GM12892 (cell line): Measurements from ENCODE around the gene ATP6V0A1.
"Not testable (repeated sequence)": the region's sequence is repeated elsewhere in the genome, so short reads cannot be mapped to it uniquely, and the experiment has no call there.

Experiments used
- DNase-seq: peaks from one replicate; pipeline ENCODE4 v3.0.0; 2011; ENCODE audit not compliant: insufficient read length
- FAIRE-seq: peaks from 2 replicates; lab custom pipeline; 2011; peaks lifted over from hg19 to GRCh38; lab: Jason Lieb, UNC
- POLR2A ChIP-seq: IDR thresholded peaks from 2 replicates; pipeline ENCODE4 v1.6.1; 2011; ENCODE audit warnings: low read depth, low read length, control low read depth
- POLR2AphosphoS5 ChIP-seq: IDR thresholded peaks from 2 replicates; pipeline ENCODE4 v1.6.1; 2011; ENCODE audit warnings: low read depth, low read length, control low read depth
- TAF1 ChIP-seq: IDR thresholded peaks from 2 replicates; pipeline ENCODE4 v1.6.1; 2011; ENCODE audit warnings: low read depth, mild to moderate bottlenecking, control low read depth, low read length, borderline replicate concordance

The ATP6V0A1 gene

GRCh38 chr17:42541041-42541833 is 82.6 kb downstream of the ATP6V0A1 start:
- FAIRE-seq, result no peak
- TF ChIP-seq POLR2AphosphoS5, result no peak
- TF ChIP-seq POLR2A, result no peak
- no peak for TF ChIP-seq TAF1
- DNase-seq, result no peak

GRCh38 chr17:42543190-42544079 is 84.8 kb downstream of the ATP6V0A1 start:
- FAIRE-seq (no peak), DNase-seq (no peak)
- TF ChIP-seq TAF1, result no peak
- TF ChIP-seq POLR2AphosphoS5, result no peak
- TF ChIP-seq POLR2A, result no peak

GRCh38 chr17:42544874-42545283 is 86.2 kb downstream of the ATP6V0A1 start:
- no peak for FAIRE-seq
- TF ChIP-seq POLR2AphosphoS5, result no peak
- TF ChIP-seq POLR2A, result no peak
- no peak for TF ChIP-seq TAF1
- no peak for DNase-seq

DNA sequence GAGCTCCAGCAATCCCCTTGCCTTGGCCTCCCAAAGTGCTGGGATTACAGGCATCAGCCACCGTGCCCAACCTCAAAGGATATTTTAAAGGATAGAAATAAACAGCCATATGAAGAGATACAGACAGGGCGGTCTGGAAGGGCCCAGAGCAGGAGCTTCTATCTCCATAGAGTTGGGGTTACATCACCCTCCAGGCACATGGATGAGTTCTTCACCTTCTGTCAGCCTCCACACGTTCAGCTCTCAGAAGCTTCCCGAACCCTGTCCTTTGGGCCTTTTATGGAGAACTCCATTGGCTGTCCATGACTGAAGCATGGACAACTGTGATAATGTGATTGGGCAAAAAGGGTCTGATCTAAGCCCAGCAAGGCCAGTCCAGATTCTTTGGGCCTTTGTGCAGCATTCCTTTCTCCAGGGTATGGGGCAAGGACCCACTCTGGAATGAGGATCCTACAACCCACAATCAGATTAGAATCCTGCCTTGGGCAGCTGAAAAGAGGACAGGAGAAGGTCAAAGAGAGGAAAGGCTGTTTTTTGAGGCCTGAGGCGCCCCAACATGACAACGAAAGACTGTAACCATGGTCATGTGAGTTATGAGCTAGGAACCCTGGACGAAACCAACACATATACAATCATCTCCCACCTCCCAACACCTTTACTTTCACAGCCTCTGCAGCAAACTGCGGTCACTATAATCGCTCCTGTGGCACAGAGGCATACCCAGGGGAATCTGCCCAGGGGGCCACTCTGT is 87.3 kb downstream of the ATP6V0A1 start:
- FAIRE-seq, result peak; percentile 83
- not testable (repeated sequence) for DNase-seq

- TF ChIP-seq TAF1, result no peak
- no peak for TF ChIP-seq POLR2AphosphoS5
- no peak for TF ChIP-seq POLR2A
- DNase-seq (no peak), FAIRE-seq (peak; percentile 33)
Observed at GRCh38 chr17:42547001-42547461, 88.4 kb downstream of the ATP6V0A1 start.

DNA sequence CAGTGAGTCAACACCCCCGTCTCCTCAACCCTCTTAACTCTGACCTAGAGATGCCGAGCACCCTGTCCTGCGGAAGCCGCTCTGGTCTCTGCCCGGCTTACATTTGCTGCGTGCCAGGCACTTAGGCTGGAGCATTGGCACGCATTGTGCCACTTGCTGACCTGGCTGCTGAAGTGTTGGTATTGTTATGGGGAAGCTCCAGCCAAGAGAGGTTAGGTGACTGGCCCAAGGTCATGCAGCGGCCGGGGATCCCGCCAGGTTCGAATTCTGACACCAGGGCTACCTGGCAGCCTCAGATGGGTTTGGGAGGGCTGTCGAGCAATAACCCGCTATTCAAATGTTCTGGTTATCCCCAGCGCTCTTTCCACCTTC is 89.0 kb downstream of the ATP6V0A1 start:
- TF ChIP-seq TAF1 (no peak), POLR2AphosphoS5 (no peak), POLR2A (no peak)
- DNase-seq (no peak), FAIRE-seq (no peak)

DNA sequence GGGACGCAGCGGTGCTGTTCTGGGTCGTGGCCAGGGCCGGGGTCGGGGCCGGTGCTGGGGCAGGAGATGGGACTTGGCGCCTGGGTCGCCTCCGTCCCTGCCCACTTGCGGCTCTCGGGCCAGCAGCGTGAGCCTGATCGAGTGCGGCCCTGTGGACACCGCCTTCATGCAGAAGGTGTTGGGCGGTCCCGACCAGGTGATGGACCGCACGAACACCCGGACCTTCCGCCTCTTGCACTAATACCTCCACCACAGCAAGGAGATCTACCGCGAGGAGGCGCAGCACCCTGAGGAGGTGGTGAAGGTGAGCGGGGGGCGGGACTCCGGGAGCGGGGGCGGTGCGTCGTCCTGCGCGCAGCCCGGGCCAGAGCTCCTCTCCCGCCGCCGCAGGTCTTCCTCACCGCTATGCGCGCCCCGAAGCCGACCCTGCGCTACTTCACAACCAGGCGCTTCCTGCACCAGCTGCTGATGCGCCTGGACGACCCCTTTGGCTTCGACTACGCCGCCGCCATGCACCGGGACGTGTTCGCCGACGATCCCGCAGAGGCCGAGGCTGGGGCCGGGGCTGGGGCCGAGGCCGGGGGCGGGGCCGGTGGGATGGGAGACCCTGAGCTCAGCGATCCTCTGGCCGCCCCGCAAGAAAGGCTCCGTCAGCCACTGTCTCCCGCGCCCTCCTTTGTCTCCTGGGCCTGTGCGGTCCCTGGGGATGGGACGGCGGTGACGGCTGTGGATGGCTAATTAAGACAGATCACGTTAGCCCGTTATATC is 89.6 kb downstream of the ATP6V0A1 start:
- TF ChIP-seq POLR2AphosphoS5, result no peak
- no peak; the same call in 1 of the 2 replicates for TF ChIP-seq POLR2A
- TF ChIP-seq TAF1, result no peak
- DNase-seq (peak; percentile 97), FAIRE-seq (peak; percentile 99)

DNA sequence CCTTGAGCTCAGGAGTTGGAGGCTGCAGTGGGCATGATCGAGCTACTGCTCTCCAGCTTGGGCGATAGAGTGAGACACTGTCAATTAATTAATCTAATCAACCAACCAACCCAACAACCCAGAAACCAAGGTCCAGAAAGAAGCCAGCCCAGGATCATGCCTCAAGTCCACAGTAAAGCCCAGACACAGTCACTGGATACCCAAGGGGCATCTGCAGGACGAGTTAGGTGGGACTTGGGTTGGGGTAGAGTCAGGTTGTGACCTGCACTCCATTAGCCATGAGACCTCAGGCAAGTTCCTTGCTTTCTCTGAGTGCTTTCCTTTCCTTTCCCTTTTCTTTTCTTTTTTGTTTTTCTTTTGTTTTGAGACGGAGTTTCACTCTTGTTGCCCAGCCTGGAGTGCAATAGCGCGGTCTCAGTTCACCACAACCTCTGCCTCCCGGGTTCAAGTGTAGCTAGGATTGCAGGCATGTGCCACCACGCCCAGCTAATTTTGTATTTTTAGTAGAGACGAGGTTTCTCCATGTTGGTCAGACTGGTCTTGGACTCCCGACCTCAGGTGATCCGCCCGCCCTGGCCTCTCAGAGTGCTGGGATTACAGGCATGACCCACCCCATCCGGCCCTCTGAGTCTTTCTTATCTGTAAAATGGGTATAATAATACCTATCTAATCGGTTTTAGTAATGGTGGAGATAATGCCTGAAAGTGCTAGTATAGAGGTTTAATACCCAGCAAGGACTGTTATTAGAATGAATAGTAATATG is 90.5 kb downstream of the ATP6V0A1 start:
- FAIRE-seq (peak; percentile 74), DNase-seq (no peak)
- no peak for TF ChIP-seq POLR2A
- no peak for TF ChIP-seq TAF1
- no peak for TF ChIP-seq POLR2AphosphoS5

- FAIRE-seq, DNase-seq: not testable (repeated sequence)
Observed at GRCh38 chr17:42552736-42553135, 94.1 kb downstream of the ATP6V0A1 start, which contains the start of gene HSD17B1. HSD17B1 (plus strand) TSS chr17:42552923; CDS start chr17:42552934, 11 bp downstream.

- TF ChIP-seq POLR2A (no peak), POLR2AphosphoS5 (no peak), TAF1 (no peak)
- FAIRE-seq (no peak), DNase-seq (no peak)
Observed at GRCh38 chr17:42553161-42553818, 94.6 kb downstream of the ATP6V0A1 start.
